GM19351 (cell line): ENCODE measurements around the gene ZNF670.
A peak's percentile ranks its signal among the peaks of the same experiment; 100 is the strongest.

ENCODE experiments used
- ATAC-seq: cut with Tn5 transposase; IDR thresholded peaks from one replicate; pipeline ENCODE4 v1.9.1; 2021; ENCODE audit warnings: mild to moderate bottlenecking, moderate library complexity; ENCODE audit not compliant: unreplicated experiment

The ZNF670 gene

DNA sequence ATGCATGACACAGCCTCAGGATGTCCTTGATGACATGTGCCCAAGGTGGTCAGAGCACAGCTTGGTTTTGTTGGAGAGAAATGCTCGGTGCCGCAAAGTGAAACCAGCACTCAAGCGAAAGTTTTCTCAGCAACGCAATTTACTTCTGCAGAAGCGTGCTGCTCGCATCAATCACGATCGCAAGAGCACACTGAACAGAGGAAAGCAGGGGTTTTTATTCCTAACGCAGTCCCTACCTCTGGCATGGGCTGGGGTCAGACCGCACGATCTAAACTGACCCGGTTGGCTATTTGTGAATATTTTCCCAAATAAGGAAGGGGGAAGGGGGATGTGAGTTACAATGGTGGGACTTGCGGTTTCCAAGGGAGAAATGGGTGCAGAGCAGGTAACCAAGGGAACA, 26.4 kb upstream of the ZNF670 start:
- no peak for ATAC-seq

DNA sequence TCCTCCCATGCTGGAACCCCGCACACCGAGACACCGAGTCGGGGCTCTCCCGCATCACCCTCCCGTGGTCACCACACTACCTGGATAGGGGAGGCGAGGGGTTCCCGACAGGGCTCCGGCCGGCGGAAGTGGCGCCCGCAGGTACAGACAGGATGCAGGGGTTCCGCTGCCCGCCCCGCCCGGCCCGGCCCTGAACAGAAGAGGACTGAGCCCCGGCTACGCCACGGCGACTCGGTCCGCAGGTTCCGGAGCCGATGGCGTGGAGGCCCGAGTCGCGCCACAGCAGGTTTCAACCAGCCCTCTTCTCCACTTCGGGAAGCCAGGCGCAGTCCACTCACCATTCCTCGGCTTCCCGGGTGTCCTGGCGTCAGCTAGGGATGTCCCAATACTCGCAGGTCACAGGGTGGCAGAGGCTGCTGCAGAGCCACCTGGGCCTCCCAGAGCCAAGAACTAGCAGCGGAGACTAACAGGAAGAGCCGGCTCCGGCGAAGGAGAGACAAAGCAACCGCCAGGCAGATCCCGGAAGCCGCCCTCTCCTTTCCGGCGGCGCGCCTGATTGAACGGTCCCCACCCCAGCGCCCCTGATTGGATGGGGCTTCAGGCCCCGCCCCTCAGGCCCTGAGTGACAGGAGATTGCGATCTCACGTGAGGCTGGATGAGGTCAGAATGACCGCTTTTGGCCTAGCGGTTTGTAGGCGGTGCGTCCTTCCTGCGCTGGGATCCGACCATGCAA, 25.4 kb upstream of the ZNF670 start, which contains the start of gene ZNF669:
Gene ZNF669, minus strand, starts transcription at position 498 of the 733 bp plus-strand sequence. Its CDS starts 157 bp downstream, at position 341.
- peak; percentile 99 for ATAC-seq

DNA sequence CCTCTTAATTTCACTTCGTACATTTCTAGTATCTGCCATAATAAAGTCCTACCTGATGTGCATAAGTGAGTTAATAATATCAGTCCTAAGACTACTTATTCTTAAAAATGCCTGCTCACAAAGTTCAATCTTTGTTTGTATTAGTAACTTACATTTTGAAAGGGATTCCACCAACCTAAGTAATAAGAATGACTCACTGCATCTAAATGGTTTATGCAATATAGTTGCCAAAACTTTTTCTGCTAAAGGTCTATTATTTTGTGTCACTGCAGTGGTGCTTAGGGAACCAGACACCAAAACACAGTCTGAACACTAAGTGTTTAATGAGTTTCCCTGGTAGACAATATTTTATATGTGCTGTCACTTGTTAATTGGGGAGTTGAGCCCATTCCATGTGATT, 23.8 kb upstream of the ZNF670 start:
- ATAC-seq: no peak

DNA sequence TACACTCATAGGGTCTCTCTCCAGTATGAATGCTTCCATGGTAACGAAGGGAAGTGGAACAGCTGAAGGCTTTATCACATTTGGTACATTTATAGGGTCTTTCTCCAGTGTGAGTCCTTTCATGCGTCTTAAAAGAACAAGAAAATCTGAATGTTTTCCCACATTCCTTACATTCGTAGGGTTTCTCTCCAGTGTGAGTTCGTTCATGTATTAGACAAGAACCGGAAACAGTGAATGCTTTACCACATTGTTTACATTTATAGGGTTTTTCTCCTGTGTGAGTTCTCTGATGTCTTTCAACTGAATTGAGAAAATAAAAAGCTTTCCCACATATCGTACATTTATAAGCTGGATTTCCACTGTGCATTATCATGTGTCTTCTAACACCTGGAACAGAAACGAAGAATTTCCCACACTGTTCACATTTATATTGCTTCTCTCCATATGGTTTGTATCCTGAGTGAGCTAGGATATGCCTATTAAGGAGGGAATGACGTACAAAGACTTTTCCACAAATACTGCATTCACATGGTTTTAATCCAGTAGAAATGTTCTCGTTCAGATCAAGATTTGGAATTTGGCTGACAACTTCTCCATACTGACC, 22.2 kb upstream of the ZNF670 start:
- no peak for ATAC-seq

DNA sequence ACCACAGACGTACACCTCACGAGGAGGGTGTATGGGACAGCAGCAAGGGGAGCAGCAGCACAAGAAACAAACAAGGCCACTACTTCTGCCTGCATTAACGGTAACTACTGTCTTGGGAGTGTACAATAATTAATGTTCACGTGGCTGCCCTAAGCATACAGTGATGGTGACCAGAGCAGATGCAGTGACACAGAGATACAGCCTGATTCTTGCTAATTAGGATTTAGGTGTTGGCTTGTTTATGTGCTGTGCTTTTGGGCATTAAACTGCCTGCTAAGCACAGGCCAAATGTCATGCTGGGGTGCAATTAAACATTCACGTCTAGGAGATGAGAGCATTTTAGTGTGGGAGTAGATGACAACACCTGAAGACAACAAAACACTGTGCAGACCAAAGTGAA, 18.3 kb upstream of the ZNF670 start:
- no peak for ATAC-seq

DNA sequence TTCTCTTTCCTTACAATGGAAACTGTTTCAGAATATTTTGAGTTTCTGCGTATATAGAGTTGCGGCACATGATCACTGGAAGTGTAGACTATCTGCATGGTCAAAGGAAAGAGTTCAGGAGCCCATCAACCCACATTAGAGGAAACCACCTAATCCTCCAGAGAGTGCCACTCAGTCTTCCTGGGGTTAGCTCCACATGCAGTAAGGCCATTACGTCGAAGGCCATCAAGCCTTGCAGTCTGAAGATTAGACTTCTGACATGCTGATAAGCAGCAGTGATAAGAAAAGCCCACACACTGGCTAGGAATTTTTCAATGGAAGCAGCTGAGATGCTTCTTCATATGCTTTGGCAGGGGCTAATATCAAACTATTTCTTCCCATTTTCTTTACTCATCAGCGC, 17.9 kb upstream of the ZNF670 start:
- ATAC-seq: no peak

DNA sequence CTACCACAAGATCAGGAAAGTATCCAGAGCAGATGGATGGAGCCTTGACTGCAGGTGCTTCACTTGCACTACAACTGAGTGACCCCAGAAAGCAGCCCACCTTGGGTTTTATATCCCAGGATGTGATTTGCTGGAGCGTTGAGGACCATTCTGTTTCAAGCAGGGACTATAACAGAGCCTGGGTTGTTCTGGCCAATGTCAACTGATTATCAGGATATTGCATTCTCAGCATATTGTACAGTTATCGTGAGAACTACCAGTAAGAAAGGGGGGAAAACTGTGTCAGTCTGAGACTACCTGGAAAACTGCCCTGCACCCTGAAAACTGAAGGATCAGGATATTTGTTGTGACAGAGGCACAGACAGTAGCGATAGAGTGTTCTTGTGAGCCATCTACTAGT, 17.5 kb upstream of the ZNF670 start:
- ATAC-seq: no peak

DNA sequence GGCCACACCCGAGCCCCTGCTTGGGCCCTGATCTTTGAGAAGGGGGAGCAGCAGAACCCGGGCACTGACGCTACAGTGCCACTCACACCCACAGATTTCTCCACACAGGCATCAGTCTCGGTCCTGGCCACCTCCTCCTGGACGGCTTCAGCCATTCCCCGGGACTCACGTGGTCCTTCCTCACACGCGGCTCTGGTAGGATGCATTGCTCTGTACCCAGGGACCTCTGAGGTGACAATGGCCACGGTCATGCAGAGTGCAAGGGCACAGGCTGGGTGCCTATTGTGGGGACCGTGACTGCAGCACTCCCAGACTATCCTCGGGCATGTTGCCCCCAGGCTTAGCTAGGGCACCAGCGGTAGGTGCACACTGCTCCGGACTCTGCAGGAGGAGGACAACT, 11.8 kb upstream of the ZNF670 start:
- no peak for ATAC-seq

DNA sequence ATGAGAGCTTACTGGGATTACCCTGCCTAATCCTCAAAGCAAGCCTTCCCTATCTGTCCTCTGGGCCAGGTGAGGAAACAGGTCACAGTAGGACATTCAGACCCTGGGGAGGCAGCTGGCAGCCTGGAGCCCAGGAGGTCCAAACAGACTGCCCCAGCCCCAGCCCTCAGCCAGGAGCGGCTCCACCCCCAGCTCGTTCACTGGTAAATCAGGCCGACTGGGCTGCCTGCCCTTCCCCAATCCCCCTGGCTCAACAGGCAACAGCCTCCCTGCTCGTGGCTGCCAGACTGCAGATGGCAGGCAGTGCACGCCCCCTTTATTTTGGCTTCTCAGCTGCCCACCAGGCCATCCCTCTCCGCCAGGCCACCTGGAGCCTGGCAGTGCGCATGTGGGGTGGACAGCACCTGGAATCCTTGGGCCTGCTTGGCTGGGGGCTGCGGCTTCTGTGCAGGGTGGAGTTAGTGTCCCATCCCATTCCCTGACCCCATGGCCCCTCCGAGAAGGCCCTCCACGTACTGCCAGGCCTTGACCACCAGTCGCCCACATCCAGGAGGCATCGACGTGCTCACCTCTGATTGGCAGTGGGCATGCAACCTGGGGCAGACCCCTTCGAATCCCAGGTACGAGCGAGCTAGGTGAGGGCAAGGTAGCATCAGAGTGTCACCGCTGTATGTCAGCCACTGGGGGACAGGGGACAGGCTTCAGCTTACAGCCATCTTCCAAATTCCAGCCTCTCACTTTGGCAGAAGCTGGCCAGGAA, 11.2 kb upstream of the ZNF670 start:
- ATAC-seq: no peak

DNA sequence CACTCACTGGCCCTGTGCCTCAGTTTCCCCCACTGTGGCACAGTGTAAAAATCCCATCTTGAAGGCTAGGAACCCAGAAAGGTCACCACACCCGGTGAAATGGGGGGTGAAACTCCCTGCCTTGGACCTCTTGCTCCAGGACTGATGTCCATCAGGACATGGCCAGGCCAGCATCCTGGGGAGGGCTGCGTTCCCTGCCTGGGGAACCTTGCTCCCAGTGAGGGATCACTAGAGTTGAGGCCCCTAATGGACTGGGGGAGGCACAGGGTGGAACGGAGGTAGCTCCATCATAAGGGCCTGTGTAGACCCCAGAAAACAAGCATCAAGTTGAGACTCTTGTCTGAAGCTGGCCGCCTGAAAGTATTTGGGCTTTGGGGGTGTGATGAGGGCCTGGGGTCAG, 10.4 kb upstream of the ZNF670 start:
- no peak for ATAC-seq

DNA sequence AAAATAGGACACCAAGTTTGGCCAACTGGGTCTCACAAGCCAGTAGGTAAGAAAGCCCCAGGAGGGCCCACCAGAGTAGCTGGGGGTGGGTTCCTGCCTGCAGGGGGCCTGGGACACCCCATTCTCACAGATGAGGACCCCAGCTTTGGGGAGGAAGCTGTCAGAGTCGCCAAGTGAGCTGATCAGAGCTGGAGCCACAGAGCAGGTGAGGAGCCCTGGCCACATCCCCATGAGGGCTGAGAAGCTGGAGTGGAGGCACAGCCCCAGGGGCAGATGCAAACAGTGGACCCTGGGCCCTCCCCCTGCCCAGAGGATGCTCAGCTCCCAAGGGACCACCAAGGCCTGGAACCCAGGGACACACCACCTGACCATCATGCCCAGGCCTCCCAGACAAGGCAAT, 8.6 kb upstream of the ZNF670 start:
- ATAC-seq: no peak

DNA sequence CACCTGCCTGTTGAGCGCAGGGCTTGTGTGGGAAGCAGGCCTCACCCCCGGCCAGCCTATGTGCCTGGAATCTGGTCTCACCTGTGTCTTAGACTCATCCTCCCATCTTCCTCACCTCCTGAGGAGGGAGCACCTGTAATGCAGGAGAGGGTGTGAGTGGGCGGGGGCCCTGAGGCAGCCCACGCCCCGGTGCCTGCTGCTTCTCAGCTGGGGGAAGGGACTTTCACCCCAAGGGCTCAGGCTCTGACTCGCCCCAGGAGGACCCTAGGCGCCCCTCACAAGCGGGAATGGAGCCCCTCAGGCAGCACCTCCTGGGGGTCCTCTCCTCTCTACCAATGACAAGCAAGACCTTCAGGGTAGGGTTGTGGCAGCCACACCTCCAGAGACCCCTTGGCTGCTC, 6.7 kb upstream of the ZNF670 start:
- ATAC-seq: no peak

DNA sequence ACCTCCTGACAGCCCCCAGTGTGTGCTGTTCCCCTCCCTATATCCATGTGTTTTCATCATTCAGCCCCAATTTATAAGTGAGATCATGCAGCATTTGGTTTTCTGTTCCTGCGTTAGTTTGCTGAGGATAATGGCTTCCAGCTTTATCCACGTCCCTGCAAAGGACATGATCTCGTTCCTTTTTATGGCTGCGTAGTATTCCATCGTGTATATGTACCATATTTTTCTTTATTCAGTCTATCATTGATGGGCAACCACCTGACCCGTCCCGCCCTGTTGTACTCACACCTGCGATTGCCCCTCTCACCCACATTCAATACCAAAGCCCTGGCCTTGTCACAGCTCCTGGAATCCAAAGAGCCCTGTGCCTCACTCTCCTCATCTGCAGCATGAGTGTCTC, 6.2 kb upstream of the ZNF670 start:
- no peak for ATAC-seq

DNA sequence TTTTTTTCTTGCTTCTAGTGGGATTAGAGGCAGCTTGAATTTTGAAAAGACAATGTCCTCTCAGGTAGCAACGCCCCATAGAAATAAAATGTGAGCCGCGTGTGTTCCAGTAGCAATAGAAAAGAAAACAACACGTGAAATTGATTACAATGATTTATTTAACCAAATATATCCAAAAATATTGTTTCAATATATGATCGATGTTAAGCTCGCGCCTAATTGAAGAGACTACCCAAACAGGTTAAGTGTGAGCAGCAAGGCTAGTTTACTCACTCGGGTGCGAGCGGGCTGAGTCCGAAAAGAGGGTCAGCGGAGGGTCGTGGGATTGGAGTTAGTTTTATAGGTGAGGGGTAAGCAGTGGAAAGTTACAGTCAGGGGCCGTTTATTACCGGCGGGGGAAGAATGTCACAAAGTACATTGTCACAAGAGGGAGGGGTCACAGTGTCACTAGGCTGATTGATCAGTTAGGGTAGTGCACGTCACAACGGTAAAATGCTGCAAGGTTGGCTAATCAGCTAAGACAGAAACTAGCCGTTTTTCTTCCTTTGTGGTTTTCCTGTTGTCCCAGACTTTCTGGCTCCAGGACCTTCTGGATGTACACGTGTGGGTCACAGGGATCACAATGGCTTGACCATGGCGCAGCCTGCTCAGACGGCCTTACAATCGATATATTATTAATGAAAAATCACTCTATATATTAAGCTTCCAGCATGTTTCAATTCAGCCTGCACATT, 697 bp upstream of the ZNF670 start:
- no peak for ATAC-seq

DNA sequence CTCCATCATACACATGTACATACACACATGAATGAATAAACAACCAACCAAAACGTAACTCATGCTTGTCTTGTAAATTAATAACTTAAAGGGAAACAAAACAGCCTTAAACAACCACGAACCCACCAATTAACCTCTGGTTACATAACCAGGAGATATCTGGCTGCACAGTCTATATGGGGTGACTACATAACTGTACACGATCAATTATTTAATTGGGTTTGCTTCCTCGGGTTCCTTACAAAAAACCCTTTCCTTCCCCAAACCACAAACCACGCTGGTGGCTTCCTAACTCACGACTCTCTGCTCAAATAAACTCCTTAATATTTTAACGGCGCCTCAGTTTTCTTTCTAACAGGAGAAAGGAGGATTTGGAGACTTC, 744 bp downstream of the ZNF670 start:
- ATAC-seq: peak; percentile 18

DNA sequence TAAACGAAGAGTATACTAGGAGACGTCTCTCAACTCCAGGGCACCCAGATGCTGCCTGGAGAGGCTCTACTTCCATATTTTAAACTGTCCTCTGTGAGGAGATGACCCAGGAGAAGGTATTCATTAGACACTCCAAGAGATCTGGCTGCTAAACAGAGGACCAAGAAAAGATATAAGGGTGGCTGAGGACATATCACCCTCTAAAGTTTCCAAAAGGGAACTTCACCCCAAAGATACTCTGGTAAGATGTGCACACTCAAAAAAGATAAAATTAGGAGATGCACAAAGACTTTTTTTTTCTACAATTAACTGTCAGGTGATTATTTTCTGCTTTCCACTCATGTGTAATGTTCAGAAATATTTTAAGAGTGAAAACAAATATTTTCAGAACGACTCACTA, 1.4 kb downstream of the ZNF670 start:
- no peak for ATAC-seq

DNA sequence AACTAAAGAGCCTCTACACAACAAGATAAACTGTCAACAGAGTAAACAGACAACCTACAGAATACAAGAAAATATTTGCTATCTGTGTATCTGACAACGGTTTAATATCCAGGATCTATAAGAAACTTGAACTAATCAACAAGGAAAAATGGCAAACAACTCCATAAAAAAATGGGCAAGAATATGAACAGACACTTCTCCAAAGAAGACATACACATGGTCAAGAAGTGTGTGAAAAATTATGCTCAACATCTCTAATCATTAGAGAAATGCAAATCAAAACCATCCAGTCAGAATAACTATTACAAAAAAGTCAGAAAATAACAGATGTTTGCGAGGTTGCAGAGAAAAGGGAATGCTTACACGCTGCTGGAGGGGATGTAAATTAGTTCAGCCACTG, 8.0 kb downstream of the ZNF670 start:
- no peak for ATAC-seq

DNA sequence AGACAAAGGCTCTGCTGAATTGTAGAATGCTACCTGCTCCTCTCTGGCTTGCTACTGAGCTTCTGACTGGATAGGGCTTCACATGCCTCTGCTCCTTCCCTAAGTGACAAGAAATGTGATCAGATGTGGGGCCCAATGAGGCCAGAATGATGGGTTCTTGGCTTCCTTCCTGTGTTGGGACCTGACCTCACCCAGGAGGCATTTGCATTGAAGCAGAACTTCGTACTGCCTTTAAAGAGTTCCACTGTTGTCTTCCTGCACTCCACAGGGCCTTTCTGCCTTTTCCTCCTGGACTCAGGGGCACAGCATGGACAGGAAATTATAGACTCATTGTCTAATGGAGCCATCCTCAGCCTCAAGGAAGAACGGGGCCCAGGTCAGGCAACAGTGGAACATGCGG, 14.3 kb downstream of the ZNF670 start:
- ATAC-seq: no peak

DNA sequence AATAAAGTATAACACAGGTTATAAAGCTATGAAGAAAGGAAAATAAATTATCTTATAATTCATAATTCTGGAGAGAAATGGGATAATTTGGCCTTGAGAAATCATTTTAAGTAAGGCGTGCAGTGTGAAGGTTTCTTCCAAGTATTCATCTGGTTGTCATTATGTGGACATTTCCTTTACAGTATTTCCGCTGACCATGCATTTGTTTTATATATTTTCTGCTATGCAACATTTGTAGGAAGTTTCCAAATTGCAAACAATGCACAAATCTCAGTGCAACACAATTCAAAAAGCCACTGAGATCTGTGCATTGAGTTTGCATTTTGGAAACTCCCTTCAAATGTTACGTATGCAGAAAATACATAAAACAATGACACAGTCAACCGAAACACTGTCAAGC, 17.8 kb downstream of the ZNF670 start:
- no peak for ATAC-seq

DNA sequence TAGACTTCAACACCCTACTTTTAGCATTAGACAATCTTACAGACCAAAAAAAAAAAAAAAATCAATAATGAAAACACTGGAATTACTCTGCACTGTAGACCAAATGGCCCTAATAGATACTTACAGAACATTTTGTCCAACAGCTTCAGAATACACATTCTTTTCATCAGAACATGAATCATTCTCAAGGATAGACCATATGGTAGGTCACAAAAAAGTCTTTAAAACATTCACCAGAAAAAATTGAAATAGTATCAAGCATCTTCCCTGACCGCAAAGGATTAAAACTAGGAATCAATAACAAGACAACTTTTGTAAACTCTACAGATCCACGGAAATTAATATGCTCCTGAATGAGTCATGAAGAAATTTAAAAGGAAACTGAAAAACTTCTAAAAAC, 22.5 kb downstream of the ZNF670 start:
- ATAC-seq: no peak

DNA sequence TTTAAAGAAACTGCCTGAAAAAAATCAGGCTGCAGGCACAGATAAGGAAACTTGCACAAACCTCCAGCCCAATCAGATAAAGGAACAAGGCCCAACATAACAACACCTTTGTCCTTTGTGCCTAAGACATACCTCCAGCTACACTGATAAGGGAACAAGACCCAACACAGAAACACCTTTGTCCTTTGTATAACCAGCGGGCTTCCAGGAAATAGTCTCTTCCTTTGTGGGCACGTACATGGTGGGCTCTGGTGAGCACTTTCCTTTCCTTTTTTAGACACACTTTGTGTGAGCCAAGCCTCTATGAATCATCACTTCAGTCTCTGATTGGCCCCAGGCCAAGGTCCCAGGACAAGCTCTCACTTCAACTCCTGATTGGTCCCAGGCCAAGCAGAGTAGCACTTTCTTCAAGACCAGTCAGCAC, 23.6 kb downstream of the ZNF670 start:
- ATAC-seq: no peak
